ENCODE measurements around the gene MRPL19. TPM values are rescaled to one million over a fixed set of nuclear protein-coding genes. Genes with fewer than 3 reads are reported as not detected.

The MRPL19 gene
- total and polyA plus RNA-seq, 2 experiments from 2014 or later, result 65.5 to 149 TPM

DNA sequence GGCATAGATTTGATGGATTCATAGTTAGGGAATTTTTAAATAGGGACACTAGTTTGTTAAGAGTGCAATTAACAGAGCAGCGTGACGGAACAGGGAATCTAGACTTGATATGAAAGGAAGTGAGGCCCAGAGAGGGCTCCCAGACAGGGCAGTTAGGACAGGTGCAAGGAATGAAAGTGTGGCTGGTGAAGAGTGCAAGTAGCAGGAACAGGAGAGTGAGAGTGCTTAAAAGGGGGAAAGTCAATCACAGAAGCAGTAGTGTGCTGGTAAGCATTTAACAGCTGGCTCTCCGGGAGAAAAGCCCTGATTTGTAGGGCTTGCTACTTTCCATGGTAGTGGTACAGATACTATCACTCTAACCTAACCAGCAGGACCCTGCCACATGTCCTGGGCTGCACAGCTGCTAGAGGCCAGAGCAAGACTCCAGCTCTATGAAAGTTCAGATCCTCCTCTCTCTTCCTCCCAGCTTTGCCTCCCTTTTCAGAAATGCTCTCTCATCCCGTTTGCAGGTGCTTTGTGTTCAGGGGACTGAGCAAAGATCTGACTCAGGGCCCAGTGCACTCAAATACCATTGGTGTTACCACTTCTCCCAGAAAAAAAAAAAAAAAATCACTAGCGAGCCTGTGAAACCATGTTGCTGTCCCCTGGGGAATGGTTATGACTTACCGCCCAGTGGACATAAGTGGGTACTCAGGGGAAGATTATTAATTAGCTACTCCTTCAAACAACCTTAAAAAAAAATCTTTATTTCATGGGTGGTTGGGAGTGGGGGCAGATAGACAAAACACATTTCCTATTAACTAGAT is 82.2 kb downstream of the MRPL19 start:
- no peaks in the 10 kb centered on the region for H4K20me1 ChIP-seq (replicated peaks; ENCODE audit: insufficient read depth)
- ATAC-seq (no peak), DNase-seq (ENCODE audit: low spot score) (no peak)
- no peak overlapping the region for H3K27ac ChIP-seq (ENCODE audit: low read depth)
- H3K36me3 ChIP-seq (ENCODE audit: insufficient read depth), result no peaks in the 10 kb centered on the region
- Mint-ChIP-seq H3K4me1 (no peaks in the 10 kb centered on the region), H3K9me3 (peaks cover 3% of the 10 kb centered on the region; the same call in 1 of the 3 replicates), H3K27ac (no peak overlapping the region), H3K36me3 (ENCODE audit: low read depth) (peaks cover 2% of the 10 kb centered on the region; the same call in 1 of the 3 replicates), H3K4me3 (no peak overlapping the region), H3K27me3 (ENCODE audit: insufficient read depth, low read depth, poor library complexity) (no peaks in the 10 kb centered on the region)
- no peak overlapping the region for H3K4me2 ChIP-seq
- TF ChIP-seq, protein P1, sequence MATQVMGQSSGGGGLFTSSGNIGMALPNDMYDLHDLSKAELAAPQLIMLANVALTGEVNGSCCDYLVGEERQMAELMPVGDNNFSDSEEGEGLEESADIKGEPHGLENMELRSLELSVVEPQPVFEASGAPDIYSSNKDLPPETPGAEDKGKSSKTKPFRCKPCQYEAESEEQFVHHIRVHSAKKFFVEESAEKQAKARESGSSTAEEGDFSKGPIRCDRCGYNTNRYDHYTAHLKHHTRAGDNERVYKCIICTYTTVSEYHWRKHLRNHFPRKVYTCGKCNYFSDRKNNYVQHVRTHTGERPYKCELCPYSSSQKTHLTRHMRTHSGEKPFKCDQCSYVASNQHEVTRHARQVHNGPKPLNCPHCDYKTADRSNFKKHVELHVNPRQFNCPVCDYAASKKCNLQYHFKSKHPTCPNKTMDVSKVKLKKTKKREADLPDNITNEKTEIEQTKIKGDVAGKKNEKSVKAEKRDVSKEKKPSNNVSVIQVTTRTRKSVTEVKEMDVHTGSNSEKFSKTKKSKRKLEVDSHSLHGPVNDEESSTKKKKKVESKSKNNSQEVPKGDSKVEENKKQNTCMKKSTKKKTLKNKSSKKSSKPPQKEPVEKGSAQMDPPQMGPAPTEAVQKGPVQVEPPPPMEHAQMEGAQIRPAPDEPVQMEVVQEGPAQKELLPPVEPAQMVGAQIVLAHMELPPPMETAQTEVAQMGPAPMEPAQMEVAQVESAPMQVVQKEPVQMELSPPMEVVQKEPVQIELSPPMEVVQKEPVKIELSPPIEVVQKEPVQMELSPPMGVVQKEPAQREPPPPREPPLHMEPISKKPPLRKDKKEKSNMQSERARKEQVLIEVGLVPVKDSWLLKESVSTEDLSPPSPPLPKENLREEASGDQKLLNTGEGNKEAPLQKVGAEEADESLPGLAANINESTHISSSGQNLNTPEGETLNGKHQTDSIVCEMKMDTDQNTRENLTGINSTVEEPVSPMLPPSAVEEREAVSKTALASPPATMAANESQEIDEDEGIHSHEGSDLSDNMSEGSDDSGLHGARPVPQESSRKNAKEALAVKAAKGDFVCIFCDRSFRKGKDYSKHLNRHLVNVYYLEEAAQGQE (IDR thresholded peaks at IDR 0.05; ENCODE audit: unreplicated experiment), result no peak
- no peak for TF ChIP-seq NANOG (IDR thresholded peaks at IDR 0.05; ENCODE audit: borderline replicate concordance)
- TF ChIP-seq EZH2phosphoT487 (IDR thresholded peaks at IDR 0.05; ENCODE audit: unreplicated experiment), result no peak
- no peak for TF ChIP-seq ZNF114 (CRISPR knock-in tag; IDR thresholded peaks at IDR 0.05)
- TF ChIP-seq, protein P2, sequence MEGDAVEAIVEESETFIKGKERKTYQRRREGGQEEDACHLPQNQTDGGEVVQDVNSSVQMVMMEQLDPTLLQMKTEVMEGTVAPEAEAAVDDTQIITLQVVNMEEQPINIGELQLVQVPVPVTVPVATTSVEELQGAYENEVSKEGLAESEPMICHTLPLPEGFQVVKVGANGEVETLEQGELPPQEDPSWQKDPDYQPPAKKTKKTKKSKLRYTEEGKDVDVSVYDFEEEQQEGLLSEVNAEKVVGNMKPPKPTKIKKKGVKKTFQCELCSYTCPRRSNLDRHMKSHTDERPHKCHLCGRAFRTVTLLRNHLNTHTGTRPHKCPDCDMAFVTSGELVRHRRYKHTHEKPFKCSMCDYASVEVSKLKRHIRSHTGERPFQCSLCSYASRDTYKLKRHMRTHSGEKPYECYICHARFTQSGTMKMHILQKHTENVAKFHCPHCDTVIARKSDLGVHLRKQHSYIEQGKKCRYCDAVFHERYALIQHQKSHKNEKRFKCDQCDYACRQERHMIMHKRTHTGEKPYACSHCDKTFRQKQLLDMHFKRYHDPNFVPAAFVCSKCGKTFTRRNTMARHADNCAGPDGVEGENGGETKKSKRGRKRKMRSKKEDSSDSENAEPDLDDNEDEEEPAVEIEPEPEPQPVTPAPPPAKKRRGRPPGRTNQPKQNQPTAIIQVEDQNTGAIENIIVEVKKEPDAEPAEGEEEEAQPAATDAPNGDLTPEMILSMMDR (conservative IDR thresholded peaks at IDR 0.05; ENCODE audit: low read depth in 2 of 2), result no peak
- no peak for TF ChIP-seq ZNF462 (CRISPR knock-in tag; IDR thresholded peaks at IDR 0.05)
- TF ChIP-seq, protein P3, sequence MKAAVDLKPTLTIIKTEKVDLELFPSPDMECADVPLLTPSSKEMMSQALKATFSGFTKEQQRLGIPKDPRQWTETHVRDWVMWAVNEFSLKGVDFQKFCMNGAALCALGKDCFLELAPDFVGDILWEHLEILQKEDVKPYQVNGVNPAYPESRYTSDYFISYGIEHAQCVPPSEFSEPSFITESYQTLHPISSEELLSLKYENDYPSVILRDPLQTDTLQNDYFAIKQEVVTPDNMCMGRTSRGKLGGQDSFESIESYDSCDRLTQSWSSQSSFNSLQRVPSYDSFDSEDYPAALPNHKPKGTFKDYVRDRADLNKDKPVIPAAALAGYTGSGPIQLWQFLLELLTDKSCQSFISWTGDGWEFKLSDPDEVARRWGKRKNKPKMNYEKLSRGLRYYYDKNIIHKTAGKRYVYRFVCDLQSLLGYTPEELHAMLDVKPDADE (IDR thresholded peaks at IDR 0.05), result no peak
- TF ChIP-seq CREB1 (CRISPR knock-in tag; IDR thresholded peaks at IDR 0.05; ENCODE audit: low read depth), result no peak
- no peak for TF ChIP-seq EZH2 (IDR thresholded peaks at IDR 0.05; ENCODE audit: low read depth, unreplicated experiment)
- no peak for TF ChIP-seq JUNB (IDR thresholded peaks at IDR 0.05; ENCODE audit: unreplicated experiment)
- TF ChIP-seq ZNF331 (CRISPR knock-in tag; IDR thresholded peaks at IDR 0.05; ENCODE audit: low read depth), result no peak
- TF ChIP-seq POLR2AphosphoS5 (IDR thresholded peaks at IDR 0.05; ENCODE audit: low read depth), result no peak
- no peak for TF ChIP-seq STAT1 (IDR thresholded peaks at IDR 0.05; ENCODE audit: unreplicated experiment)
- no peaks in the 10 kb centered on the region for H3K4me1 ChIP-seq (ENCODE audit: insufficient read depth)
- H3F3A ChIP-seq (replicated peaks; ENCODE audit: low read depth), result no peaks in the 10 kb centered on the region
- no peak overlapping the region for H3K4me3 ChIP-seq
- H2AFZ ChIP-seq, result no peak overlapping the region
- H3K79me2 ChIP-seq (replicated peaks; ENCODE audit: insufficient read depth), result no peaks in the 10 kb centered on the region
- no peaks in the 10 kb centered on the region for H3K27me3 ChIP-seq (ENCODE audit: insufficient read depth)
- H3K9me2 ChIP-seq (ENCODE audit: insufficient read depth), result peaks cover 5% of the 10 kb centered on the region; the same call in 1 of the 2 replicates

All from GM23338 (cell line).